HL-60 (cell line): ENCODE results near the gene HOXA11.

Experiments used
- CTCF ChIP-seq: IDR thresholded peaks from one replicate; pipeline ENCODE4 v1.5.1; 2011; ENCODE audit warnings: low read length, control low read depth, inconsistent platforms; ENCODE audit not compliant: insufficient read depth
- POLR2AphosphoS5 ChIP-seq: IDR thresholded peaks from 2 replicates; pipeline ENCODE4 v1.6.1; 2012; ENCODE audit warnings: low read depth
- SPI1 ChIP-seq: IDR thresholded peaks from 2 replicates; pipeline ENCODE4 v1.6.1; 2012; ENCODE audit warnings: low read depth, mild to moderate bottlenecking, borderline replicate concordance

- TF ChIP-seq CTCF (no peak), SPI1 (no peak), POLR2AphosphoS5 (no peak)
These were observed 12.4 kb upstream of the HOXA11 start for GRCh38 chr7:27197137-27198042.
